WTC11 (cell line): Measurements from ENCODE around the gene IL13RA2. TPM values are rescaled to one million over a fixed set of nuclear protein-coding genes. Genes with fewer than 3 reads are reported as not detected.

Source experiments
- ATAC-seq: fragments of 200-7000 bp; cut with Tn5 transposase; 2 replicates; pipeline ENCODE4 v1.10.0; 2021; ENCODE audit warnings: mild to moderate bottlenecking, moderate library complexity
- CTCF ChIA-PET: fragments of 300-600 bp; sonication (Branson Sonifier 250); formaldehyde crosslinking; loops from one replicate; lab custom pipeline; 2021; ENCODE audit warnings: antibody characterized with exemption; lab: Charles Lee
- POLR2A ChIA-PET: fragments of 350-600 bp; sonication (Branson Sonifier 250); formaldehyde crosslinking; loops from one replicate; lab custom pipeline; 2021; ENCODE audit warnings: antibody characterized with exemption; lab: Charles Lee
- DNase-seq: peaks from one replicate; pipeline ENCODE4 v3.0.0; 2021; ENCODE audit warnings: low spot score
- H3K27ac Mint-ChIP-seq: 2 replicates; pipeline ENCODE4 v1.8.0; 2021; ENCODE audit warnings: mixed read lengths
- H3K27me3 Mint-ChIP-seq: 2 replicates; pipeline ENCODE4 v1.8.0; 2021; ENCODE audit warnings: low read depth, mild to moderate bottlenecking, moderate library complexity, mixed read lengths
- H3K36me3 Mint-ChIP-seq: 2 replicates; pipeline ENCODE4 v1.8.0; 2021; ENCODE audit warnings: mixed read lengths
- H3K4me1 Mint-ChIP-seq: 2 replicates; pipeline ENCODE4 v1.8.0; 2022; ENCODE audit warnings: mixed read lengths
- H3K4me3 Mint-ChIP-seq: 2 replicates; pipeline ENCODE4 v1.8.0; 2021; ENCODE audit warnings: mild to moderate bottlenecking, moderate library complexity, mixed read lengths
- H3K9me3 Mint-ChIP-seq: 2 replicates; pipeline ENCODE4 v1.8.0; 2021; ENCODE audit warnings: mixed read lengths
- CREB1 ChIP-seq: sonication (generic); formaldehyde crosslinking; IDR thresholded peaks from 2 replicates; pipeline ENCODE4 v1.8.0; 2023; ENCODE audit warnings: mild to moderate bottlenecking, missing genetic modification reagents
- ESRRA ChIP-seq: sonication (generic); formaldehyde crosslinking; IDR thresholded peaks from 2 replicates; pipeline ENCODE4 v1.8.1; 2022; ENCODE audit warnings: mild to moderate bottlenecking, missing genetic modification reagents, borderline replicate concordance
- FOXP1 ChIP-seq: sonication (generic); formaldehyde crosslinking; IDR thresholded peaks from 2 replicates; pipeline ENCODE4 v1.8.0; 2022; ENCODE audit warnings: missing genetic modification reagents, mild to moderate bottlenecking, moderate library complexity, borderline replicate concordance
- GABPB1 ChIP-seq: sonication (generic); formaldehyde crosslinking; IDR thresholded peaks from 2 replicates; pipeline ENCODE4 v1.8.1; 2023; ENCODE audit warnings: mild to moderate bottlenecking, missing genetic modification reagents
- HMGA2 ChIP-seq: fragments of 250-450 bp; sonication (Bioruptor Pico); IDR thresholded peaks from 2 replicates; pipeline ENCODE4 v1.4.0; 2021; ENCODE audit warnings: mild to moderate bottlenecking, moderate library complexity
- NFATC4 ChIP-seq: fragments of 250-450 bp; sonication (Bioruptor Pico); IDR thresholded peaks from 2 replicates; pipeline ENCODE4 v1.9.0; 2021; ENCODE audit warnings: mild to moderate bottlenecking
- NR1H2 ChIP-seq: sonication (generic); formaldehyde crosslinking; IDR thresholded peaks from 2 replicates; pipeline ENCODE4 v1.9.0; 2021; ENCODE audit warnings: mild to moderate bottlenecking, moderate library complexity, missing genetic modification reagents
- NR2C2 ChIP-seq: sonication (generic); formaldehyde crosslinking; IDR thresholded peaks from 2 replicates; pipeline ENCODE4 v1.8.0; 2022; ENCODE audit warnings: mild to moderate bottlenecking, missing genetic modification reagents
- OVOL2 ChIP-seq: fragments of 250-450 bp; sonication (Bioruptor Pico); IDR thresholded peaks from 2 replicates; pipeline ENCODE4 v1.9.0; 2021; ENCODE audit warnings: mild to moderate bottlenecking, borderline replicate concordance
- SMAD3 ChIP-seq: sonication (generic); formaldehyde crosslinking; IDR thresholded peaks from 2 replicates; pipeline ENCODE4 v1.8.0; 2022; ENCODE audit warnings: missing genetic modification reagents, mild to moderate bottlenecking, borderline replicate concordance
- TP53 ChIP-seq: sonication (generic); formaldehyde crosslinking; IDR thresholded peaks from 2 replicates; pipeline ENCODE4 v1.8.1; 2023; ENCODE audit warnings: mild to moderate bottlenecking, missing genetic modification reagents
- ZBTB21 ChIP-seq: sonication (generic); formaldehyde crosslinking; IDR thresholded peaks from 2 replicates; pipeline ENCODE4 v1.8.1; 2023; ENCODE audit warnings: mild to moderate bottlenecking, missing genetic modification reagents, borderline replicate concordance
- ZNF317 ChIP-seq: sonication (generic); formaldehyde crosslinking; IDR thresholded peaks from 2 replicates; pipeline ENCODE4 v1.8.1; 2023; ENCODE audit warnings: low read depth, mild to moderate bottlenecking, moderate library complexity, missing genetic modification reagents, borderline replicate concordance
- ZNF416 ChIP-seq: fragments of 250-450 bp; sonication (Bioruptor Pico); IDR thresholded peaks from 2 replicates; pipeline ENCODE4 v1.9.0; 2021; ENCODE audit warnings: mild to moderate bottlenecking, inconsistent platforms
- total RNA-seq: library from RNA; stranded (reverse); gene quantifications from 3 replicates; pipeline ENCODE4 v1.2.3, GENCODE V29; 2021
- TF ChIP-seq, protein P1 (sequence below): fragments of 200-600 bp; IDR thresholded peaks from 2 replicates; pipeline ENCODE4 v1.8.0; 2022; ENCODE audit warnings: antibody characterized with exemption
- TF ChIP-seq, protein P2 (sequence below): fragments of 250-450 bp; sonication (Bioruptor Pico); IDR thresholded peaks from 2 replicates; pipeline ENCODE4 v1.8.0; 2021; ENCODE audit warnings: mild to moderate bottlenecking
- TF ChIP-seq, protein P3 (sequence below): fragments of 250-450 bp; sonication (Bioruptor Pico); IDR thresholded peaks from 2 replicates; pipeline ENCODE4 v1.9.0; 2021; ENCODE audit warnings: mild to moderate bottlenecking
- TF ChIP-seq, protein P4 (sequence below): fragments of 250-450 bp; sonication (Bioruptor Pico); conservative IDR thresholded peaks from 2 replicates; pipeline ENCODE4 v1.9.0; 2021; ENCODE audit warnings: mild to moderate bottlenecking
- TF ChIP-seq, protein P5 (sequence below): sonication (generic); formaldehyde crosslinking; conservative IDR thresholded peaks from 2 replicates; pipeline ENCODE4 v1.8.1; 2022; ENCODE audit warnings: mild to moderate bottlenecking, missing genetic modification reagents
- TF ChIP-seq, protein P6 (sequence below): sonication (generic); formaldehyde crosslinking; IDR thresholded peaks from 2 replicates; pipeline ENCODE4 v1.8.1; 2023; ENCODE audit warnings: mild to moderate bottlenecking, missing genetic modification reagents, borderline replicate concordance
- TF ChIP-seq, protein P7 (sequence below): sonication (generic); formaldehyde crosslinking; IDR thresholded peaks from 2 replicates; pipeline ENCODE4 v1.8.0; 2022; ENCODE audit warnings: mild to moderate bottlenecking, missing genetic modification reagents
- TF ChIP-seq, protein P8 (sequence below): sonication (generic); formaldehyde crosslinking; IDR thresholded peaks from 2 replicates; pipeline ENCODE4 v1.8.1; 2022; ENCODE audit warnings: mild to moderate bottlenecking, missing genetic modification reagents, moderate library complexity, borderline replicate concordance

The IL13RA2 gene
- total RNA-seq, 1 experiment from 2014 or later, result not detected

DNA sequence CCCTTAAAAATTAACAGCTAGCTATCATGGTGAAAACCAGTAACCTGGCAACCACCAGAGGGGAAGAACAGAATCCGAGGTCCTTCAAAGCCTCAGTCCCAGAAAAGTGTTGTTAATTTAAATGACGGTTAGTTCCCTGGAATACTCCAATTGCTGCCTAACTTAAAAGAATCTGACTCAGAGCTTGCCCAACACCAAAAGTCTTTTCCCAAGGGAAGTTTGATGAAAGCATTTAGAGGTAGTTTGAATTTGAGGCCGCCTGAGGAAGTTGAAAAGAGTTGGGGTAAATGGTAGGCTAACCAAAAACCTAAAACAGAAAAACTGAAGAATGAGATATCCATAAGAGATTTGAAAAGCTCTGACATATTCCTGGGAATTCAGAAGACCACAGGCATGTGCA is 46.6 kb downstream of the IL13RA2 start (continued):
- TF ChIP-seq, protein P1, sequence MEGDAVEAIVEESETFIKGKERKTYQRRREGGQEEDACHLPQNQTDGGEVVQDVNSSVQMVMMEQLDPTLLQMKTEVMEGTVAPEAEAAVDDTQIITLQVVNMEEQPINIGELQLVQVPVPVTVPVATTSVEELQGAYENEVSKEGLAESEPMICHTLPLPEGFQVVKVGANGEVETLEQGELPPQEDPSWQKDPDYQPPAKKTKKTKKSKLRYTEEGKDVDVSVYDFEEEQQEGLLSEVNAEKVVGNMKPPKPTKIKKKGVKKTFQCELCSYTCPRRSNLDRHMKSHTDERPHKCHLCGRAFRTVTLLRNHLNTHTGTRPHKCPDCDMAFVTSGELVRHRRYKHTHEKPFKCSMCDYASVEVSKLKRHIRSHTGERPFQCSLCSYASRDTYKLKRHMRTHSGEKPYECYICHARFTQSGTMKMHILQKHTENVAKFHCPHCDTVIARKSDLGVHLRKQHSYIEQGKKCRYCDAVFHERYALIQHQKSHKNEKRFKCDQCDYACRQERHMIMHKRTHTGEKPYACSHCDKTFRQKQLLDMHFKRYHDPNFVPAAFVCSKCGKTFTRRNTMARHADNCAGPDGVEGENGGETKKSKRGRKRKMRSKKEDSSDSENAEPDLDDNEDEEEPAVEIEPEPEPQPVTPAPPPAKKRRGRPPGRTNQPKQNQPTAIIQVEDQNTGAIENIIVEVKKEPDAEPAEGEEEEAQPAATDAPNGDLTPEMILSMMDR, result no peak
- TF ChIP-seq, protein P2, sequence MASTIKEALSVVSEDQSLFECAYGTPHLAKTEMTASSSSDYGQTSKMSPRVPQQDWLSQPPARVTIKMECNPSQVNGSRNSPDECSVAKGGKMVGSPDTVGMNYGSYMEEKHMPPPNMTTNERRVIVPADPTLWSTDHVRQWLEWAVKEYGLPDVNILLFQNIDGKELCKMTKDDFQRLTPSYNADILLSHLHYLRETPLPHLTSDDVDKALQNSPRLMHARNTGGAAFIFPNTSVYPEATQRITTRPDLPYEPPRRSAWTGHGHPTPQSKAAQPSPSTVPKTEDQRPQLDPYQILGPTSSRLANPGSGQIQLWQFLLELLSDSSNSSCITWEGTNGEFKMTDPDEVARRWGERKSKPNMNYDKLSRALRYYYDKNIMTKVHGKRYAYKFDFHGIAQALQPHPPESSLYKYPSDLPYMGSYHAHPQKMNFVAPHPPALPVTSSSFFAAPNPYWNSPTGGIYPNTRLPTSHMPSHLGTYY (CRISPR knock-in tag), result no peak
- TF ChIP-seq SMAD3 (CRISPR knock-in tag) (no peak), ESRRA (CRISPR knock-in tag) (no peak)
- TF ChIP-seq, all 79 proteins: peak for 0

DNA sequence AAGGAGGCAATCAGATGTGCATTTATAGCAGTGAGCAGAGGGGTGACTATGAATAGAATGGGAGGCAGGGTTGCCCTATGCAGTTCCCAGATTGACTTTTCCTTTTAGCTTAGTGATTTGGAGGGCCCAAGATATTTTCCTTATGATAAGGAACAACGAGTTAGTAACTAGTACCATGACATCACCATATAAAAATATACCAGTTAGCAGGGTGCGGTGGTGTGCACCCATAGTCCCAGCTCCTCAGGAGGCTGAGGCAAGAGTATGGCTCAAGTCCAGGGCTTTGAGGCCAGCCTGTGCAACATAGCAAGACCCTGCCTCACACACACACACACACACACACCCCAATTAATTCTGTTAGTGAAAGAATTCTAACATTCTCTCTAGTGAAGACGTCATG is 53.0 kb downstream of the IL13RA2 start:
- Mint-ChIP-seq H3K27me3 (peaks cover 13% of the 10 kb centered on the region), H3K9me3 (no peaks in the 10 kb centered on the region), H3K27ac (no peak overlapping the region), H3K4me1 (peaks cover 8% of the 10 kb centered on the region)
- TF ChIP-seq OVOL2 (CRISPR knock-in tag) (no peak), NR1H2 (CRISPR knock-in tag) (no peak), ZNF317 (CRISPR knock-in tag) (no peak), HMGA2 (CRISPR knock-in tag) (no peak), FOXP1 (no peak), GABPB1 (CRISPR knock-in tag) (no peak), NR2C2 (CRISPR knock-in tag) (no peak), CREB1 (CRISPR knock-in tag) (no peak), ZNF416 (CRISPR knock-in tag) (no peak), NFATC4 (CRISPR knock-in tag) (no peak), TP53 (CRISPR knock-in tag) (no peak), ZBTB21 (no peak)
- TF ChIP-seq, protein P3, sequence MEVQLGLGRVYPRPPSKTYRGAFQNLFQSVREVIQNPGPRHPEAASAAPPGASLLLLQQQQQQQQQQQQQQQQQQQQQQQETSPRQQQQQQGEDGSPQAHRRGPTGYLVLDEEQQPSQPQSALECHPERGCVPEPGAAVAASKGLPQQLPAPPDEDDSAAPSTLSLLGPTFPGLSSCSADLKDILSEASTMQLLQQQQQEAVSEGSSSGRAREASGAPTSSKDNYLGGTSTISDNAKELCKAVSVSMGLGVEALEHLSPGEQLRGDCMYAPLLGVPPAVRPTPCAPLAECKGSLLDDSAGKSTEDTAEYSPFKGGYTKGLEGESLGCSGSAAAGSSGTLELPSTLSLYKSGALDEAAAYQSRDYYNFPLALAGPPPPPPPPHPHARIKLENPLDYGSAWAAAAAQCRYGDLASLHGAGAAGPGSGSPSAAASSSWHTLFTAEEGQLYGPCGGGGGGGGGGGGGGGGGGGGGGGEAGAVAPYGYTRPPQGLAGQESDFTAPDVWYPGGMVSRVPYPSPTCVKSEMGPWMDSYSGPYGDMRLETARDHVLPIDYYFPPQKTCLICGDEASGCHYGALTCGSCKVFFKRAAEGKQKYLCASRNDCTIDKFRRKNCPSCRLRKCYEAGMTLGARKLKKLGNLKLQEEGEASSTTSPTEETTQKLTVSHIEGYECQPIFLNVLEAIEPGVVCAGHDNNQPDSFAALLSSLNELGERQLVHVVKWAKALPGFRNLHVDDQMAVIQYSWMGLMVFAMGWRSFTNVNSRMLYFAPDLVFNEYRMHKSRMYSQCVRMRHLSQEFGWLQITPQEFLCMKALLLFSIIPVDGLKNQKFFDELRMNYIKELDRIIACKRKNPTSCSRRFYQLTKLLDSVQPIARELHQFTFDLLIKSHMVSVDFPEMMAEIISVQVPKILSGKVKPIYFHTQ (CRISPR knock-in tag), result no peak
- TF ChIP-seq, protein P4, sequence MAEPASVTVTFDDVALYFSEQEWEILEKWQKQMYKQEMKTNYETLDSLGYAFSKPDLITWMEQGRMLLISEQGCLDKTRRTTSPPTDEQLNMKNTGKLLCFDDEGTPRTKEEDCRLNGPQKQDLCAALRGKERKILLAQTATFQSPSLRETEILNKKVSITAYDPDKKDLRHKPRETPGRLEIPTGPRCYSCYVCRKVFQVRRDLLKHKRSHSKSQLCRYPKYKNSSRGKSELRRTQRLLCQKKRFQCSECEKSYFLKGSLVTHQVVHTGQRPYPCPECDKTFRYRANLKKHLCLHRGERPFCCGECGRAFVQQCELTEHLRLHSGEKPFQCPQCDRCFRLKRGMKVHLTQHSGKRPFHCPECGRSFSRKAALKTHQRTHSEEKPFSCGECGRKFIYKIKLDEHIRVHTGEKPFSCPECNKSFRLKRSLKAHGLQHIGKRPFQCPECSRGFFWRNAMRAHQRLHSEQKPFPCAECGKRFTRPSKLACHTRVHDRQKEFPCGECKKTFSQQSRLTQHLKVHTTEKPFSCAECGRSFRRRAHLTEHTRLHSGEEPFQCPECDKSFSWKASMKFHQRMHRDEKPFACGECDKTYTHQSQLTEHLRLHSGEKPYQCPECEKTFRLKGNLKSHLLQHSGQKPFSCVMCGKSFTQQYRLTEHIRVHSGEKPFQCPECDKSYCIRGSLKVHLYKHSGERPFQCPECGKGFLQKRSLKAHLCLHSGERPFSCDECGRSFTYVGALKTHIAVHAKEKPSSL (CRISPR knock-in tag), result no peak
- TF ChIP-seq, protein P5, sequence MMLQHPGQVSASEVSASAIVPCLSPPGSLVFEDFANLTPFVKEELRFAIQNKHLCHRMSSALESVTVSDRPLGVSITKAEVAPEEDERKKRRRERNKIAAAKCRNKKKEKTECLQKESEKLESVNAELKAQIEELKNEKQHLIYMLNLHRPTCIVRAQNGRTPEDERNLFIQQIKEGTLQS (CRISPR knock-in tag), result no peak
- TF ChIP-seq, protein P6, sequence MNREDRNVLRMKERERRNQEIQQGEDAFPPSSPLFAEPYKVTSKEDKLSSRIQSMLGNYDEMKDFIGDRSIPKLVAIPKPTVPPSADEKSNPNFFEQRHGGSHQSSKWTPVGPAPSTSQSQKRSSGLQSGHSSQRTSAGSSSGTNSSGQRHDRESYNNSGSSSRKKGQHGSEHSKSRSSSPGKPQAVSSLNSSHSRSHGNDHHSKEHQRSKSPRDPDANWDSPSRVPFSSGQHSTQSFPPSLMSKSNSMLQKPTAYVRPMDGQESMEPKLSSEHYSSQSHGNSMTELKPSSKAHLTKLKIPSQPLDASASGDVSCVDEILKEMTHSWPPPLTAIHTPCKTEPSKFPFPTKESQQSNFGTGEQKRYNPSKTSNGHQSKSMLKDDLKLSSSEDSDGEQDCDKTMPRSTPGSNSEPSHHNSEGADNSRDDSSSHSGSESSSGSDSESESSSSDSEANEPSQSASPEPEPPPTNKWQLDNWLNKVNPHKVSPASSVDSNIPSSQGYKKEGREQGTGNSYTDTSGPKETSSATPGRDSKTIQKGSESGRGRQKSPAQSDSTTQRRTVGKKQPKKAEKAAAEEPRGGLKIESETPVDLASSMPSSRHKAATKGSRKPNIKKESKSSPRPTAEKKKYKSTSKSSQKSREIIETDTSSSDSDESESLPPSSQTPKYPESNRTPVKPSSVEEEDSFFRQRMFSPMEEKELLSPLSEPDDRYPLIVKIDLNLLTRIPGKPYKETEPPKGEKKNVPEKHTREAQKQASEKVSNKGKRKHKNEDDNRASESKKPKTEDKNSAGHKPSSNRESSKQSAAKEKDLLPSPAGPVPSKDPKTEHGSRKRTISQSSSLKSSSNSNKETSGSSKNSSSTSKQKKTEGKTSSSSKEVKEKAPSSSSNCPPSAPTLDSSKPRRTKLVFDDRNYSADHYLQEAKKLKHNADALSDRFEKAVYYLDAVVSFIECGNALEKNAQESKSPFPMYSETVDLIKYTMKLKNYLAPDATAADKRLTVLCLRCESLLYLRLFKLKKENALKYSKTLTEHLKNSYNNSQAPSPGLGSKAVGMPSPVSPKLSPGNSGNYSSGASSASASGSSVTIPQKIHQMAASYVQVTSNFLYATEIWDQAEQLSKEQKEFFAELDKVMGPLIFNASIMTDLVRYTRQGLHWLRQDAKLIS, result no peak
- TF ChIP-seq, protein P7, sequence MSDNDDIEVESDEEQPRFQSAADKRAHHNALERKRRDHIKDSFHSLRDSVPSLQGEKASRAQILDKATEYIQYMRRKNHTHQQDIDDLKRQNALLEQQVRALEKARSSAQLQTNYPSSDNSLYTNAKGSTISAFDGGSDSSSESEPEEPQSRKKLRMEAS (CRISPR knock-in tag), result no peak
- TF ChIP-seq, protein P8, sequence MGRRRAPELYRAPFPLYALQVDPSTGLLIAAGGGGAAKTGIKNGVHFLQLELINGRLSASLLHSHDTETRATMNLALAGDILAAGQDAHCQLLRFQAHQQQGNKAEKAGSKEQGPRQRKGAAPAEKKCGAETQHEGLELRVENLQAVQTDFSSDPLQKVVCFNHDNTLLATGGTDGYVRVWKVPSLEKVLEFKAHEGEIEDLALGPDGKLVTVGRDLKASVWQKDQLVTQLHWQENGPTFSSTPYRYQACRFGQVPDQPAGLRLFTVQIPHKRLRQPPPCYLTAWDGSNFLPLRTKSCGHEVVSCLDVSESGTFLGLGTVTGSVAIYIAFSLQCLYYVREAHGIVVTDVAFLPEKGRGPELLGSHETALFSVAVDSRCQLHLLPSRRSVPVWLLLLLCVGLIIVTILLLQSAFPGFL (CRISPR knock-in tag), result no peak
- TF ChIP-seq, all 79 proteins: peak for 0
- CTCF ChIA-PET, result interaction anchor here (1.5 kb wide), 1 partner anchor 338 kb away, joined by 4 read pairs; no protein-coding TSS in a partner anchor
- no peaks in the 10 kb centered on the region for H3K36me3 Mint-ChIP-seq
- ATAC-seq (no peak), DNase-seq (no peak)
- POLR2A ChIA-PET, result no interaction called here
- H3K4me3 Mint-ChIP-seq, result no peak overlapping the region
